IMR-90 (cell line): Measurements from ENCODE around the gene ADGRL1. TPM values are rescaled to one million over a fixed set of nuclear protein-coding genes. Genes with fewer than 3 reads are reported as not detected.

ENCODE experiments used
- ATAC-seq: fragments of 200-7000 bp; cut with Tn5 transposase; 2 replicates; pipeline ENCODE4 v1.9.1; 2020; ENCODE audit warnings: low read depth, mild to moderate bottlenecking, moderate library complexity
- BruUV-seq: library from RNA; stranded (reverse); fragments of 400-500 nt; replicated peaks from 2 replicates; lab custom pipeline; 2021; lab: Mats Ljungman, UMichigan
- CTCF ChIA-PET: fragments of 300-600 bp; formaldehyde crosslinking; extraction: SDS; loops from one replicate; lab custom pipeline; 2021; ENCODE audit warnings: antibody characterized with exemption; lab: Yijun Ruan, JAX
- POLR2A ChIA-PET: fragments of 300-600 bp; sonication (Branson Sonifier 250); formaldehyde crosslinking; loops from one replicate; lab custom pipeline; 2022; ENCODE audit warnings: antibody characterized with exemption; ENCODE audit not compliant: unreplicated experiment; lab: Charles Lee
- DNase-seq: peaks from one replicate; pipeline ENCODE4 v3.0.0; 2013
- H2AFZ ChIP-seq: replicated peaks from 2 replicates; pipeline ENCODE3; 2013; ENCODE audit warnings: low read length, mild to moderate bottlenecking; ENCODE audit not compliant: poor library complexity
- H2AK5ac ChIP-seq: 2 replicates; pipeline ENCODE4 v1.6.1; 2013; ENCODE audit warnings: low read depth, low read length, inconsistent platforms
- H2AK9ac ChIP-seq: replicated peaks from 2 replicates; pipeline ENCODE3; 2013; ENCODE audit warnings: mild to moderate bottlenecking, low read depth, low read length, moderate library complexity; ENCODE audit not compliant: poor library complexity
- H2BK120ac ChIP-seq: 2 replicates; pipeline ENCODE4 v1.6.1; 2013; ENCODE audit warnings: low read depth, low read length, inconsistent platforms
- H2BK15ac ChIP-seq: 3 replicates; pipeline ENCODE4 v1.6.1; 2013; ENCODE audit warnings: low read depth, low read length, inconsistent platforms
- H2BK20ac ChIP-seq: 2 replicates; pipeline ENCODE4 v1.6.1; 2013; ENCODE audit warnings: low read depth, mild to moderate bottlenecking, inconsistent platforms, low read length, moderate library complexity
- H2BK5ac ChIP-seq: 2 replicates; pipeline ENCODE4 v1.6.1; 2013; ENCODE audit warnings: mild to moderate bottlenecking, low read depth, low read length, inconsistent platforms; ENCODE audit not compliant: poor library complexity, severe bottlenecking
- H3K14ac ChIP-seq: replicated peaks from 2 replicates; pipeline ENCODE4 v1.6.1; 2013; ENCODE audit warnings: low read depth, low read length, inconsistent platforms
- H3K18ac ChIP-seq: 2 replicates; pipeline ENCODE4 v1.6.1; 2013; ENCODE audit warnings: low read depth, low read length, control low read depth
- H3K23ac ChIP-seq: 2 replicates; pipeline ENCODE4 v1.6.1; 2013; ENCODE audit warnings: low read depth, low read length, inconsistent platforms
- H3K27ac ChIP-seq: 2 replicates; pipeline ENCODE4 v1.5.1; 2013; ENCODE audit warnings: mild to moderate bottlenecking, control low read depth, low read length; ENCODE audit not compliant: insufficient read depth
- H3K27me3 ChIP-seq: 2 replicates; pipeline ENCODE4 v1.6.1; 2013; ENCODE audit warnings: low read length; ENCODE audit not compliant: control insufficient read depth, insufficient read depth
- H3K36me3 ChIP-seq: 2 replicates; pipeline ENCODE4 v1.6.1; 2013; ENCODE audit warnings: low read length, mixed read lengths; ENCODE audit not compliant: control insufficient read depth, insufficient read depth
- H3K4ac ChIP-seq: 2 replicates; pipeline ENCODE4 v1.6.1; 2013; ENCODE audit warnings: low read depth, low read length, inconsistent platforms
- H3K4me1 ChIP-seq: 2 replicates; pipeline ENCODE4 v1.6.1; 2013; ENCODE audit warnings: low read length, mixed read lengths; ENCODE audit not compliant: control insufficient read depth, insufficient read depth
- H3K4me2 ChIP-seq: 2 replicates; pipeline ENCODE4 v1.6.1; 2013; ENCODE audit warnings: low read depth, mild to moderate bottlenecking, control low read depth, low read length, moderate library complexity
- H3K4me3 ChIP-seq: 2 replicates; pipeline ENCODE4 v1.5.1; 2013; ENCODE audit warnings: low read depth, mild to moderate bottlenecking, control low read depth, low read length, moderate library complexity; ENCODE audit not compliant: insufficient read depth
- H3K56ac ChIP-seq: 2 replicates; pipeline ENCODE4 v1.6.1; 2013; ENCODE audit warnings: low read length, inconsistent platforms; ENCODE audit not compliant: insufficient read depth; ENCODE audit errors: extremely low read depth
- H3K79me1 ChIP-seq, 2 experiments: 2 replicates each; pipeline ENCODE4 v1.6.1; 2013; ENCODE audit warnings: low read length in 2 of 2, inconsistent platforms in 1 of 2, low read depth in 1 of 2
- H3K9ac ChIP-seq: 2 replicates; pipeline ENCODE4 v1.6.1; 2013; ENCODE audit warnings: low read depth, low read length, control low read depth
- H3K9me1 ChIP-seq: 2 replicates; pipeline ENCODE4 v1.6.1; 2013; ENCODE audit warnings: low read length, inconsistent platforms; ENCODE audit not compliant: insufficient read depth
- H3K9me3 ChIP-seq: 2 replicates; pipeline ENCODE4 v1.6.1; 2013; ENCODE audit warnings: low read length; ENCODE audit not compliant: control insufficient read depth, insufficient read depth
- H4K20me1 ChIP-seq: 2 replicates; pipeline ENCODE4 v1.6.1; 2013; ENCODE audit warnings: low read length, inconsistent platforms; ENCODE audit not compliant: insufficient read depth
- H4K5ac ChIP-seq: 2 replicates; pipeline ENCODE4 v1.6.1; 2013; ENCODE audit warnings: mild to moderate bottlenecking, low read depth, low read length, control low read depth
- H4K8ac ChIP-seq, 2 experiments: 2 replicates each; pipeline ENCODE4 v1.6.1; 2013; ENCODE audit warnings: low read depth in 2 of 2, low read length in 2 of 2, control low read depth in 1 of 2, inconsistent platforms in 1 of 2
- H4K91ac ChIP-seq: 2 replicates; pipeline ENCODE4 v1.6.1; 2013; ENCODE audit warnings: low read depth, low read length, inconsistent platforms; ENCODE audit not compliant: insufficient read depth
- BHLHE40 ChIP-seq: fragments of 150-350 bp; IDR thresholded peaks from 2 replicates; pipeline ENCODE4 v1.6.1; 2016; ENCODE audit warnings: mild to moderate bottlenecking, low read depth, low read length
- CEBPB ChIP-seq: IDR thresholded peaks from 2 replicates; pipeline ENCODE4 v1.6.1; 2012; ENCODE audit warnings: low read depth, low read length, improper control_type of control experiment
- ELK1 ChIP-seq: fragments of 150-350 bp; IDR thresholded peaks from 2 replicates; pipeline ENCODE4 v1.6.1; 2016; ENCODE audit warnings: low read depth, mild to moderate bottlenecking, low read length, moderate library complexity, borderline replicate concordance
- FOS ChIP-seq: fragments of 150-350 bp; IDR thresholded peaks from 2 replicates; pipeline ENCODE4 v1.6.1; 2016; ENCODE audit warnings: low read depth, low read length
- MAFK ChIP-seq: IDR thresholded peaks from 2 replicates; pipeline ENCODE4 v1.6.1; 2012; ENCODE audit warnings: low read depth, low read length, improper control_type of control experiment
- MXI1 ChIP-seq: IDR thresholded peaks from 2 replicates; pipeline ENCODE4 v1.6.1; 2012; ENCODE audit warnings: low read depth, mild to moderate bottlenecking, low read length, moderate library complexity, borderline replicate concordance
- NFE2L2 ChIP-seq: fragments of 150-350 bp; IDR thresholded peaks from 2 replicates; pipeline ENCODE4 v1.6.1; 2016; ENCODE audit warnings: low read depth, mild to moderate bottlenecking, low read length
- RAD21 ChIP-seq: IDR thresholded peaks from 2 replicates; pipeline ENCODE4 v1.6.1; 2012; ENCODE audit warnings: low read length, improper control_type of control experiment
- RCOR1 ChIP-seq: IDR thresholded peaks from 2 replicates; pipeline ENCODE4 v1.6.1; 2012; ENCODE audit warnings: mild to moderate bottlenecking, low read length, improper control_type of control experiment; ENCODE audit not compliant: insufficient replicate concordance
- WGBS, 2 experiments: methylation state at CpG; one replicate each; pipeline versions ENCODE4 v1.1.5 to v1.1.7; 2013; ENCODE audit warnings: missing lambda C conversion rate in 2 of 2; ENCODE audit not compliant: insufficient read length in 1 of 2; ENCODE audit errors: extremely low coverage in 2 of 2; 5-methylcytosine and 5-hydroxymethylcytosine counted together
- dilution Hi-C: fragments of 300-500 bp; cut with HindIII; formaldehyde crosslinking; loops from one replicate; pipeline ENCODE4 v1.14.3; 2018; ENCODE audit warnings: low sequenced_read_pairs; ENCODE audit not compliant: unreplicated experiment
- in situ Hi-C: fragments of 300-500 bp; cut with MboI; formaldehyde crosslinking; loops from 3 replicates; pipeline ENCODE4 v1.14.3; 2019; ENCODE audit warnings: low sequenced_read_pairs, inconsistent platforms, mixed read lengths
- intact Hi-C: fragments of 100-400 bp; cut with micrococcal nuclease; formaldehyde crosslinking; loops from 2 replicates; pipeline ENCODE4 v1.10.0; 2022
- polyA plus RNA-seq, 3 experiments: library from polyadenylated mRNA; depleted of rRNA; stranded (reverse); fragments of >200 nt; gene quantifications; 2 replicates each; pipeline ENCODE4 v1.2.3, GENCODE V29; 2012; ENCODE audit warnings: low replicate concordance in 1 of 3
- total RNA-seq: library from RNA; depleted of rRNA; stranded (reverse); fragments of >200 nt; gene quantifications from 2 replicates; pipeline ENCODE4 v1.2.3, GENCODE V29; 2012

ADGRL1 gene
- total and polyA plus RNA-seq, 2 of the 4 experiments (the other 2 are of a cell fraction) = 0.72 to 2.2 TPM

- Histone ChIP-seq H2AK5ac (no peak overlapping the region), H3K79me1 (peaks cover 15 to 65% of the 10 kb centered on the region in 2 experiments; a peak in 3 of 4 replicates), H2BK15ac (no peak overlapping the region), H3K4ac (no peak overlapping the region), H3K23ac (peak overlapping the region; percentile 2; the same call in 1 of the 2 replicates), H3K36me3 (peaks cover 8% of the 10 kb centered on the region), H4K91ac (no peak overlapping the region), H2BK120ac (no peak overlapping the region), H4K8ac (no peak overlapping the region), H3K9me1 (peaks cover 9% of the 10 kb centered on the region; the same call in 1 of the 2 replicates), H3K27ac (no peak overlapping the region), H4K5ac (no peak overlapping the region), H3K9me3 (no peaks in the 10 kb centered on the region), H3K9ac (no peak overlapping the region), H4K20me1 (no peaks in the 10 kb centered on the region; the same call in none of the 2 replicates), H2BK5ac (no peak overlapping the region), H3K56ac (no peak overlapping the region), H3K27me3 (no peaks in the 10 kb centered on the region), H3K14ac (no peak overlapping the region), H2AFZ (no peak overlapping the region), H2AK9ac (no peak overlapping the region), H3K4me1 (peaks cover 11% of the 10 kb centered on the region), H2BK20ac (no peak overlapping the region), H3K4me3 (no peak overlapping the region), H3K18ac (no peak overlapping the region), H3K4me2 (no peak overlapping the region)
- WGBS, 2 experiments = no CpG with 5 or more reads among the region's 2 CpGs
- intact Hi-C loops = no loop called here
- CTCF ChIA-PET = no interaction called here
- in situ Hi-C loops = no loop called here
- dilution Hi-C loops = no loop called here
- TF ChIP-seq MXI1 = no peak
- no peak for TF ChIP-seq ELK1
- no peak for TF ChIP-seq CEBPB
- TF ChIP-seq MAFK = no peak
- no peak for TF ChIP-seq RCOR1
- TF ChIP-seq FOS = no peak
- no peak for TF ChIP-seq BHLHE40
- no peak for TF ChIP-seq RAD21
- no peak for TF ChIP-seq NFE2L2
- BruUV-seq = no TSS peak
- POLR2A ChIA-PET = no interaction called here
- ATAC-seq (no peak), DNase-seq (no peak)
Measured at GRCh38 chr19:14110650-14111049, 95.3 kb downstream of the ADGRL1 start.
